Natural killer cell treated with Interleukin-12 subunit alpha and Interleukin-12 subunit beta and Interleukin-15 and Interleukin-18, amount 100 ng/mL, for 72 hours (primary cell): ENCODE measurements around the gene CACNB2. TPM values are rescaled to one million over a fixed set of nuclear protein-coding genes. Genes with fewer than 3 reads are reported as not detected.

Experiments used
- ATAC-seq, 2 donors: fragments of 150-1000 bp; cut with Tn5 transposase in 1 of 2; sonication (Bioruptor Pico), chemical (Tn5 transposase) in 1 of 2; 2 replicates each; pipeline ENCODE4 v1.10.0; 2021
- DNase-seq: peaks from one replicate; pipeline ENCODE4 v3.0.0; 2022; ENCODE audit warnings: low spot score
- H3K27ac Mint-ChIP-seq, 2 donors: 1 replicate in 1 of 2; 2 replicates in 1 of 2; pipeline ENCODE4 v1.8.0; 2022; ENCODE audit warnings: mixed read lengths in 2 of 2, mild to moderate bottlenecking in 1 of 2, moderate library complexity in 1 of 2
- H3K27me3 Mint-ChIP-seq, 2 donors: 1 replicate in 1 of 2; 2 replicates in 1 of 2; pipeline ENCODE4 v1.8.0; 2022; ENCODE audit warnings: mixed read lengths in 2 of 2
- H3K36me3 Mint-ChIP-seq: one replicate; pipeline ENCODE4 v1.8.0; 2022; ENCODE audit warnings: mixed read lengths
- H3K4me1 Mint-ChIP-seq, 2 donors: 1 replicate in 1 of 2; 2 replicates in 1 of 2; pipeline ENCODE4 v1.8.0; 2022; ENCODE audit warnings: low read depth in 2 of 2, mixed read lengths in 2 of 2, mild to moderate bottlenecking in 1 of 2
- H3K4me3 Mint-ChIP-seq: one replicate; pipeline ENCODE4 v1.8.0; 2022; ENCODE audit warnings: mixed read lengths
- H3K9me3 Mint-ChIP-seq: 2 replicates; pipeline ENCODE4 v1.8.0; 2022; ENCODE audit warnings: mixed read lengths
- total RNA-seq, 2 donors: library from RNA; stranded (reverse); gene quantifications; one replicate each; pipeline ENCODE4 v1.2.3, GENCODE V29; 2022

The CACNB2 gene
- total RNA-seq, 2 donors from 2014 or later, result not detected

DNA sequence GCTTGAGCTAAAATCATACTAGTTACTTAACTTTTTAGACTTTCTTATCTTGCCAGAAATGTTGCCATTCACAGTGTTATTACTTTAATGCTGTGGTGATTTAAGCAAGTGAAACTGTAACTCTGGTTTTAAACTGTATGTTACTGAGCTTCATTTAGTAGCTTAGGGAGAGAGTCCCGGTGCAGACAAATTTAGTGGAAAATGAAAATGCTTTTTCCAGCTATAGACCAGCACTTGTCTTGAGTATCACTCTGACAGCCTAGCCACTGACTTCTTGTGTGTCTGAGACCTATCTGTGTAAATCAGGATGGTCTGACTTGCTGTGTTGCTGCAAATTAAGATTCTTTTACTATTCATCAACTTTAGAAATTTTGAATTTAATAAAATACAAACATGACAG lies 200.8 kb downstream of the CACNB2 start:
- no peak for DNase-seq
- Mint-ChIP-seq H3K27ac (no peak overlapping the region), H3K9me3 (no peaks in the 10 kb centered on the region), H3K27me3 (peaks cover 0 to 8% of the 10 kb centered on the region in 2 donors), H3K4me1 (no peaks in the 10 kb centered on the region), H3K36me3 (no peaks in the 10 kb centered on the region), H3K4me3 (no peak overlapping the region)
- no peak for ATAC-seq

DNA sequence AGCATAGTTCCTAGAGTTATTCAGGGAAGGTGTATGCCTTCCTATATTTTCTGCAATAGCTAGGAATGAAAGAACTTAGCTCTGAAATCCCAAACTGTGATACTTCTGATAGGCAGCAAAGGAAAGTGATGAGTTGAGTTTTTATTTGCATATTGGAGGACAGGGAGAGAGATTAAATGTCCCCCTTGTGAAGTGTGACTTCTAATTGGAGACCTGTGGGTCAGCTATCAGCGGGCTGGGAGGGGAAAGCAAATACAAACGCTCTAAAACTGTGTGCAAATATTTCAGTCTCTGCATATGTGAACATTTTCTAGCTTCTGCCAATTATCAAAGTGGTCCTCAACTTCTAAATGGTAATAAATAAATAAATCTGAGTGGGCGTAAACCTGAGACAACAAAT lies 203.3 kb downstream of the CACNB2 start:
- no peak overlapping the region for H3K27ac Mint-ChIP-seq
- H3K27me3 Mint-ChIP-seq, result peaks cover 0 to 8% of the 10 kb centered on the region in 2 donors
- H3K36me3 Mint-ChIP-seq, result no peaks in the 10 kb centered on the region
- ATAC-seq (no peak), DNase-seq (no peak)
- H3K4me1 Mint-ChIP-seq, result no peaks in the 10 kb centered on the region
- no peak overlapping the region for H3K4me3 Mint-ChIP-seq
- no peaks in the 10 kb centered on the region for H3K9me3 Mint-ChIP-seq

- no peak for ATAC-seq
- no peak overlapping the region for H3K27ac Mint-ChIP-seq
- no peaks in the 10 kb centered on the region for H3K36me3 Mint-ChIP-seq
- peaks cover 2 to 8% of the 10 kb centered on the region in 2 donors for H3K27me3 Mint-ChIP-seq
- no peak for DNase-seq
- no peaks in the 10 kb centered on the region for H3K4me1 Mint-ChIP-seq
- H3K4me3 Mint-ChIP-seq, result no peak overlapping the region
- no peaks in the 10 kb centered on the region for H3K9me3 Mint-ChIP-seq
Observed at GRCh38 chr10:18345308-18345707, 205.1 kb downstream of the CACNB2 start.

DNA sequence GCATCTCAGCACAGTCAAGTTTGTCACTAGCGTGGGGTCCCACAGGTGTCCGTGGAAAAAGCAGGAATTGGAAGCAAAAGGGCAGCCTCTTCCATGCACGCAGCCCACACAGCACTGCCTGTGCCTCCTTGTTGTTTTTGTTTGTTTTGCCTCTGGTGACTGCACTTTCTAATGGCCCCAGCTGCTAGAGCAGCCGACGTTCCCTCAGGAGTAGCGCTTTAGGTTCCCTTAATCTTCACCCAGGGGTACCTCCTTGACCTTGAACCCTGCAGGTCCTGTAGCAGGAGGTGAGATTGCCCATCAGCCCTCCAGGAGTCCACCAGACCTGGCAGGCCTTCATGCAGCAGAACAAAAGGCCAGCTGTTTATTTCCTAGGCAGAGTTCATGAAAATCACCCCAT lies 210.1 kb downstream of the CACNB2 start:
- DNase-seq (no peak), ATAC-seq (no peak)
- Mint-ChIP-seq H3K27ac (no peak overlapping the region), H3K4me3 (no peak overlapping the region), H3K4me1 (no peaks in the 10 kb centered on the region), H3K9me3 (no peaks in the 10 kb centered on the region), H3K27me3 (peaks cover 0 to 2% of the 10 kb centered on the region in 2 donors), H3K36me3 (no peaks in the 10 kb centered on the region)

DNA sequence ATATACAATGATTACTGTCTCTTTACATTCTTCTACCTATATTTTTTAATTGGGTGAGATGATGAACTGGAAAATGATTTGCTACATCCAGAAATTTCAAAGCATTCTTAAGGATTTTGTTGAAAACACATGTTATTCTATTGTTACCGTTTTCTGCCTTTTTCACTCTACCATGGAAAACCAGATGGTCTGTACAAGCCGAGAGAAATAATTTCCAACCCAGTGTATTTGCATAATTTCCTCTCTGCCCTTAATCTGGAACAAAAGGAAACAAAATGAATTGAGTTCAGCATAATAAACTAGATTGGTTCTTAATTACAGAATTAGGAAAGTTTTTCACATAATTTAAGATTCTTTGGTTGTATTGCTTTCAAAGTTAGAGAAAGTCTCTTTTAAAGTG lies 211.2 kb downstream of the CACNB2 start:
- no peaks in the 10 kb centered on the region for H3K4me1 Mint-ChIP-seq
- DNase-seq, result no peak
- H3K9me3 Mint-ChIP-seq, result no peaks in the 10 kb centered on the region
- no peak overlapping the region for H3K27ac Mint-ChIP-seq
- no peak overlapping the region for H3K4me3 Mint-ChIP-seq
- ATAC-seq, result no peak
- peaks cover 0 to 2% of the 10 kb centered on the region in 2 donors for H3K27me3 Mint-ChIP-seq
- no peaks in the 10 kb centered on the region for H3K36me3 Mint-ChIP-seq

- no peaks in the 10 kb centered on the region for H3K9me3 Mint-ChIP-seq
- H3K27me3 Mint-ChIP-seq, result peaks cover 0 to 2% of the 10 kb centered on the region in 2 donors
- DNase-seq, result no peak
- H3K4me3 Mint-ChIP-seq, result no peak overlapping the region
- ATAC-seq, result no peak
- no peak overlapping the region for H3K27ac Mint-ChIP-seq
- no peaks in the 10 kb centered on the region for H3K4me1 Mint-ChIP-seq
- H3K36me3 Mint-ChIP-seq, result no peaks in the 10 kb centered on the region
Observed at GRCh38 chr10:18352175-18352574, 212.0 kb downstream of the CACNB2 start.

DNA sequence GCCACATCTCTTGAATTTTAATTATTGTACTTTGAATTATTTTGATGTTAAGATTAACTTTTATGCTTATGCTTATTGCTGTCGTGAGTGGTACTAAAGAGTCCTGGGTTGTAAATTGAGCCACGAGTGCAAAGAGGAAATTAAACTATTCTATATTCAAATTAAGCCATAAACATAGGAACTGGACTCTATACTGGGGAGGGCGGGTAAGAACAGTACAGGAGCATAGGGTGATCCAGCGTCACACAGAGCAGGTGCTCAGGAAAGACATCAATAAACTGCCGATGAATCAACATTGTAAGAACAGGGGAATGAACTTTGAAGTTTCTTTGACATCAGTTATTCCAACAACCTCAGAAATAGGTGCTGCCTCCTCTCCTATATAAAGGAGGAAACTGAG lies 219.6 kb downstream of the CACNB2 start:
- Mint-ChIP-seq H3K27me3 (peaks cover 3 to 6% of the 10 kb centered on the region in 2 donors), H3K36me3 (no peaks in the 10 kb centered on the region), H3K4me1 (no peaks in the 10 kb centered on the region), H3K4me3 (no peak overlapping the region), H3K9me3 (peaks cover 6% of the 10 kb centered on the region), H3K27ac (no peak overlapping the region)
- no peak for ATAC-seq
- no peak for DNase-seq

DNA sequence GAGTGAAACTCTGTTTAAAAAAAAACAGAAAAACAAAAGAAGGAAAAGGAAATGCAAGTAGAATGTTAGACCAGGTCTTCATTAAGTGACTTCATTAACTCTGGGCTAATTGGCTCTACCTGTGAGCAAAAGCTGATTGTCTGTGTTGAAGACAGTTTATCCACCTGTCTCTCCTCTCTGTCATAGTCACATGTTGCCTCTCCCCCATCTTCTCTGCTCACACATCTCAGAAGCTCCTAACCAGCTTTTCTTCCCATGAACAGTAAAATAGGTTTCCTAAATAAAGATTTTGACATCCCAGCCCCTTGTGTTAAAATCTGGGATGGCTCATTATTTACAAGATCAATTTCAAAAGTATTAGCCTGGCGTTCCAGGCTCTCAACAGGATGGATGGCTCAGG lies 222.7 kb downstream of the CACNB2 start:
- peaks cover 3 to 7% of the 10 kb centered on the region in 2 donors for H3K27me3 Mint-ChIP-seq
- no peak overlapping the region for H3K4me3 Mint-ChIP-seq
- ATAC-seq, result no peak
- H3K4me1 Mint-ChIP-seq, result no peaks in the 10 kb centered on the region
- H3K36me3 Mint-ChIP-seq, result no peaks in the 10 kb centered on the region
- peaks cover 6% of the 10 kb centered on the region for H3K9me3 Mint-ChIP-seq
- DNase-seq, result no peak
- H3K27ac Mint-ChIP-seq, result no peak overlapping the region

GRCh38 chr10:18364987-18365775 lies 225.0 kb downstream of the CACNB2 start:
- H3K9me3 Mint-ChIP-seq, result peaks cover 3% of the 10 kb centered on the region
- H3K27ac Mint-ChIP-seq, result no peak overlapping the region

DNA sequence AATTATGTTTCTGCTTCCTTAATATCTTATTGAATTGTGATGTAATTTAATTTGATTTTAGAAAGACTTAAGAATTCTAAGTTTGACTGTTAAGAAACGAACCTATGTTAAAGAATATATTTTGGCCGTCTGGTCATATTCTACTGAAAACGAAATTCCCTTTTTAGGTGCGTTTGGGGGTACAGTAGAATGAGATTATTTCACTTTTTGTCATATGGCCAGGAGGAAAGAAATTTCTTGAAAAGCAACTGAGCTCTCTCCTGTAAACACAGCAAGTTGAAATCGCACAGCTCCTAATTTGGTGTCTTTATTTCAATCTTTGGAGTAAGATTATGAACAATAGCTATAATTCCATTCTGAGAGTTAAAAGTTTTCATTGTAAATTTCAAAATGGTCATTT lies 227.6 kb downstream of the CACNB2 start:
- Mint-ChIP-seq H3K4me1 (no peaks in the 10 kb centered on the region), H3K9me3 (peaks cover 3% of the 10 kb centered on the region)
- no peak for ATAC-seq

More at GRCh38 chr10:18364987-18365775, 225.0 kb downstream of the CACNB2 start:
- Mint-ChIP-seq H3K27me3 (peaks cover 3 to 7% of the 10 kb centered on the region in 2 donors), H3K4me3 (no peak overlapping the region), H3K36me3 (no peaks in the 10 kb centered on the region), H3K4me1 (no peaks in the 10 kb centered on the region)
- ATAC-seq, result no peak
- DNase-seq, result no peak

GRCh38 chr10:18368273-18368672 lies 228.0 kb downstream of the CACNB2 start:
- DNase-seq (no peak), ATAC-seq (no peak)
- Mint-ChIP-seq H3K36me3 (no peaks in the 10 kb centered on the region), H3K4me1 (no peaks in the 10 kb centered on the region), H3K9me3 (peaks cover 3% of the 10 kb centered on the region), H3K4me3 (no peak overlapping the region), H3K27me3 (peaks cover 3 to 7% of the 10 kb centered on the region in 2 donors), H3K27ac (no peak overlapping the region)

More for the DNA sequence above, 227.6 kb downstream of the CACNB2 start:
- DNase-seq, result no peak
- Mint-ChIP-seq H3K4me3 (no peak overlapping the region), H3K27me3 (peaks cover 3 to 7% of the 10 kb centered on the region in 2 donors), H3K27ac (no peak overlapping the region), H3K36me3 (no peaks in the 10 kb centered on the region)

GRCh38 chr10:18368682-18369081 lies 228.5 kb downstream of the CACNB2 start:
- ATAC-seq (no peak), DNase-seq (no peak)
- peaks cover 3 to 7% of the 10 kb centered on the region in 2 donors for H3K27me3 Mint-ChIP-seq

GRCh38 chr10:18369859-18370473 lies 229.7 kb downstream of the CACNB2 start:
- H3K9me3 Mint-ChIP-seq, result no peaks in the 10 kb centered on the region
- ATAC-seq, result no peak
- H3K36me3 Mint-ChIP-seq, result no peaks in the 10 kb centered on the region
- DNase-seq, result no peak
- H3K27ac Mint-ChIP-seq, result no peak overlapping the region
- no peak overlapping the region for H3K4me3 Mint-ChIP-seq
- H3K4me1 Mint-ChIP-seq, result no peaks in the 10 kb centered on the region
- H3K27me3 Mint-ChIP-seq, result no peaks in the 10 kb centered on the region

More at GRCh38 chr10:18368682-18369081, 228.5 kb downstream of the CACNB2 start:
- H3K36me3 Mint-ChIP-seq, result no peaks in the 10 kb centered on the region
- no peak overlapping the region for H3K27ac Mint-ChIP-seq
- peaks cover 3% of the 10 kb centered on the region for H3K9me3 Mint-ChIP-seq
- H3K4me1 Mint-ChIP-seq, result no peaks in the 10 kb centered on the region
- no peak overlapping the region for H3K4me3 Mint-ChIP-seq

- no peak overlapping the region for H3K4me3 Mint-ChIP-seq
- H3K27ac Mint-ChIP-seq, result no peak overlapping the region
- no peaks in the 10 kb centered on the region for H3K27me3 Mint-ChIP-seq
- ATAC-seq (no peak), DNase-seq (no peak)
- no peaks in the 10 kb centered on the region for H3K9me3 Mint-ChIP-seq
- H3K4me1 Mint-ChIP-seq, result no peaks in the 10 kb centered on the region
- H3K36me3 Mint-ChIP-seq, result no peaks in the 10 kb centered on the region
Observed at GRCh38 chr10:18376650-18377049, 236.4 kb downstream of the CACNB2 start.
